22Rv1 (cell line): ENCODE results near the gene WIPF3.

ENCODE experiments used
- H3K27ac ChIP-seq: fragments of 450-650 bp; 2 replicates; pipeline ENCODE4 v1.5.1; 2017
- CTCF ChIP-seq: fragments of 450-650 bp; IDR thresholded peaks from 2 replicates; pipeline ENCODE4 v1.5.1; 2017; ENCODE audit warnings: mild to moderate bottlenecking
- ZFX ChIP-seq: fragments of 450-650 bp; IDR thresholded peaks from 2 replicates; pipeline ENCODE4 v1.6.1; 2017; ENCODE audit warnings: antibody characterized with exemption, borderline replicate concordance

WIPF3 gene

GRCh38 chr7:29922921-29923700 is 116.8 kb downstream of the WIPF3 start:
- no peak overlapping the region for H3K27ac ChIP-seq
- TF ChIP-seq CTCF (no peak), ZFX (no peak)

- TF ChIP-seq CTCF = no peak
- no peak overlapping the region for H3K27ac ChIP-seq
Measured at GRCh38 chr7:29924006-29924405, 117.7 kb downstream of the WIPF3 start.

GRCh38 chr7:29924684-29925083 is 118.4 kb downstream of the WIPF3 start:
- no peak overlapping the region for H3K27ac ChIP-seq
- TF ChIP-seq CTCF (no peak), ZFX (no peak)

- no peak overlapping the region for H3K27ac ChIP-seq
- no peak for TF ChIP-seq ZFX
- no peak for TF ChIP-seq CTCF
Measured at GRCh38 chr7:29926216-29926615, 119.9 kb downstream of the WIPF3 start.

- H3K27ac ChIP-seq = no peak overlapping the region
- TF ChIP-seq CTCF (no peak), ZFX (no peak)
Measured at GRCh38 chr7:29926741-29927140, 120.4 kb downstream of the WIPF3 start.

- TF ChIP-seq ZFX = no peak
- TF ChIP-seq CTCF = no peak
- H3K27ac ChIP-seq = no peak overlapping the region
Measured at GRCh38 chr7:29929018-29929807, 122.9 kb downstream of the WIPF3 start.

- H3K27ac ChIP-seq = no peak overlapping the region
- no peak for TF ChIP-seq CTCF
- TF ChIP-seq ZFX = no peak
Measured at GRCh38 chr7:29935111-29935510, 128.8 kb downstream of the WIPF3 start.
